ENCODE measurements around the gene SAMD8.
"Not testable (repeated sequence)": the region's sequence is repeated elsewhere in the genome, so short reads cannot be mapped to it uniquely, and the experiment has no call there.

SAMD8 gene

GRCh38 chr10:75102830-75103673, 8.4 kb upstream of the SAMD8 start:
- DNase-seq (ENCODE audit: low read depth) = no peak
- H3K4me3 ChIP-seq (ENCODE audit: low read length) = no peak overlapping the region
- no peak for TF ChIP-seq CTCF (IDR thresholded peaks at IDR 0.05; ENCODE audit: insufficient read depth, low read depth, low read length, missing control alignments)

- TF ChIP-seq CTCF (IDR thresholded peaks at IDR 0.05; ENCODE audit: insufficient read depth, low read depth, low read length, missing control alignments) = no peak
- no peak overlapping the region for H3K4me3 ChIP-seq (ENCODE audit: low read length)
- peak; percentile 69 for DNase-seq (ENCODE audit: low read depth)
These were observed 7.4 kb upstream of the SAMD8 start for GRCh38 chr10:75103881-75104686.

GRCh38 chr10:75104842-75105241, 6.6 kb upstream of the SAMD8 start:
- no peak overlapping the region for H3K4me3 ChIP-seq (ENCODE audit: low read length)
- no peak for TF ChIP-seq CTCF (IDR thresholded peaks at IDR 0.05; ENCODE audit: insufficient read depth, low read depth, low read length, missing control alignments)
- DNase-seq (ENCODE audit: low read depth) = no peak

- no peak overlapping the region for H3K4me3 ChIP-seq (ENCODE audit: low read length)
- no peak for DNase-seq (ENCODE audit: low read depth)
- TF ChIP-seq CTCF (IDR thresholded peaks at IDR 0.05; ENCODE audit: insufficient read depth, low read depth, low read length, missing control alignments) = no peak
These were observed 5.8 kb upstream of the SAMD8 start for GRCh38 chr10:75105576-75106197.

GRCh38 chr10:75106242-75106641, 5.2 kb upstream of the SAMD8 start:
- no peak overlapping the region for H3K4me3 ChIP-seq (ENCODE audit: low read length)
- TF ChIP-seq CTCF (IDR thresholded peaks at IDR 0.05; ENCODE audit: insufficient read depth, low read depth, low read length, missing control alignments) = no peak
- DNase-seq (ENCODE audit: low read depth) = no peak

- not testable (repeated sequence) for DNase-seq (ENCODE audit: low read depth); H3K4me3 ChIP-seq (ENCODE audit: low read length)
These were observed 4.6 kb upstream of the SAMD8 start for GRCh38 chr10:75106891-75107290.

Measured in epithelial cell of esophagus (primary cell).